ENCODE results near the gene DDRGK1.
"Not testable (repeated sequence)": the region's sequence is repeated elsewhere in the genome, so short reads cannot be mapped to it uniquely, and the experiment has no call there.

The DDRGK1 gene

GRCh38 chr20:3158968-3159431 is 45.5 kb downstream of the DDRGK1 start:
- no peak for DNase-seq
- peaks cover 59% of the 10 kb centered on the region for H3K79me2 ChIP-seq (ENCODE audit: low read length)

GRCh38 chr20:3157817-3158216 is 46.7 kb downstream of the DDRGK1 start:
- H3K9me3 ChIP-seq (replicated peaks; ENCODE audit: insufficient read depth, low read length): no peaks in the 10 kb centered on the region
- H3K36me3 ChIP-seq (replicated peaks; ENCODE audit: insufficient read depth, low read length): 0 out of 2 replicates have a peak, but pooled peaks cover 5% of the 10 kb centered on the region
- peaks cover 69% of the 10 kb centered on the region for H3K79me2 ChIP-seq (ENCODE audit: low read length)
- peaks cover 9% of the 10 kb centered on the region; the same call in 1 of the 2 replicates for H3K4me1 ChIP-seq (ENCODE audit: low read length)
- H3F3A ChIP-seq (ENCODE audit: insufficient read depth, low read length): peaks cover 5% of the 10 kb centered on the region; the same call in 1 of the 2 replicates
- H3K27ac ChIP-seq (ENCODE audit: low read length): no peak overlapping the region
- peak overlapping the region; percentile 73; the same call in 1 of the 2 replicates for H3K4me2 ChIP-seq (ENCODE audit: low read depth, low read length)
- H3K4me3 ChIP-seq (ENCODE audit: low read length): no peak overlapping the region
- H3K27me3 ChIP-seq (replicated peaks; ENCODE audit: insufficient read depth, low read length): no peaks in the 10 kb centered on the region
- no peak overlapping the region for H2AFZ ChIP-seq (ENCODE audit: low read length)
- TF ChIP-seq CTCF (IDR thresholded peaks at IDR 0.05; ENCODE audit: low read length) (no peak), EZH2 (optimal IDR thresholded peaks at IDR 0.05; ENCODE audit: low read depth, low read length) (no peak), EZH2phosphoT487 (IDR thresholded peaks at IDR 0.05; ENCODE audit: low read length) (no peak)
- no peak for DNase-seq
- H3K9me2 ChIP-seq (replicated peaks; ENCODE audit: insufficient read depth, low read length): no peaks in the 10 kb centered on the region
- peaks cover 10% of the 10 kb centered on the region for H4K20me1 ChIP-seq (ENCODE audit: insufficient read depth, low read length)
- H3K9ac ChIP-seq (ENCODE audit: low read length): no peak overlapping the region

More at GRCh38 chr20:3158968-3159431, 45.5 kb downstream of the DDRGK1 start:
- Histone ChIP-seq H4K20me1 (ENCODE audit: insufficient read depth, low read length) (peaks cover 10% of the 10 kb centered on the region), H3K9me3 (replicated peaks; ENCODE audit: insufficient read depth, low read length) (no peaks in the 10 kb centered on the region), H3F3A (ENCODE audit: insufficient read depth, low read length) (peaks cover 5% of the 10 kb centered on the region; the same call in 1 of the 2 replicates), H2AFZ (ENCODE audit: low read length) (peak overlapping the region; percentile 89), H3K36me3 (replicated peaks; ENCODE audit: insufficient read depth, low read length) (0 out of 2 replicates have a peak, but pooled peaks cover 3% of the 10 kb centered on the region), H3K27ac (ENCODE audit: low read length) (peak overlapping the region; percentile 49; the same call in 1 of the 2 replicates), H3K4me3 (ENCODE audit: low read length) (peak overlapping the region; percentile 99), H3K9me2 (replicated peaks; ENCODE audit: insufficient read depth, low read length) (no peaks in the 10 kb centered on the region), H3K27me3 (replicated peaks; ENCODE audit: insufficient read depth, low read length) (no peaks in the 10 kb centered on the region), H3K9ac (ENCODE audit: low read length) (peak overlapping the region; percentile 82), H3K4me1 (ENCODE audit: low read length) (peaks cover 9% of the 10 kb centered on the region; the same call in 1 of the 2 replicates), H3K4me2 (ENCODE audit: low read depth, low read length) (peak overlapping the region; percentile 73)
- no peak for TF ChIP-seq CTCF (IDR thresholded peaks at IDR 0.05; ENCODE audit: low read length)
- TF ChIP-seq EZH2 (optimal IDR thresholded peaks at IDR 0.05; ENCODE audit: low read depth, low read length): no peak
- no peak for TF ChIP-seq EZH2phosphoT487 (IDR thresholded peaks at IDR 0.05; ENCODE audit: low read length)

GRCh38 chr20:3156811-3157619 is 47.5 kb downstream of the DDRGK1 start:
- Histone ChIP-seq H3K9me2 (replicated peaks; ENCODE audit: insufficient read depth, low read length) (no peaks in the 10 kb centered on the region), H3K27me3 (replicated peaks; ENCODE audit: insufficient read depth, low read length) (no peaks in the 10 kb centered on the region), H3K9me3 (replicated peaks; ENCODE audit: insufficient read depth, low read length) (no peaks in the 10 kb centered on the region), H3K4me2 (ENCODE audit: low read depth, low read length) (no peak overlapping the region), H3F3A (ENCODE audit: insufficient read depth, low read length) (peaks cover 5% of the 10 kb centered on the region; the same call in 1 of the 2 replicates), H3K79me2 (ENCODE audit: low read length) (peaks cover 77% of the 10 kb centered on the region), H3K4me3 (ENCODE audit: low read length) (no peak overlapping the region), H4K20me1 (ENCODE audit: insufficient read depth, low read length) (peaks cover 10% of the 10 kb centered on the region), H3K4me1 (ENCODE audit: low read length) (peaks cover 9% of the 10 kb centered on the region; the same call in 1 of the 2 replicates), H3K27ac (ENCODE audit: low read length) (no peak overlapping the region), H3K36me3 (replicated peaks; ENCODE audit: insufficient read depth, low read length) (0 out of 2 replicates have a peak, but pooled peaks cover 5% of the 10 kb centered on the region), H2AFZ (ENCODE audit: low read length) (no peak overlapping the region), H3K9ac (ENCODE audit: low read length) (no peak overlapping the region)
- TF ChIP-seq CTCF (IDR thresholded peaks at IDR 0.05; ENCODE audit: low read length) (no peak), EZH2phosphoT487 (IDR thresholded peaks at IDR 0.05; ENCODE audit: low read length) (no peak), EZH2 (optimal IDR thresholded peaks at IDR 0.05; ENCODE audit: low read depth, low read length) (no peak)
- DNase-seq: no peak

- Histone ChIP-seq H3K79me2 (ENCODE audit: low read length) (peaks cover 94% of the 10 kb centered on the region), H3K36me3 (replicated peaks; ENCODE audit: insufficient read depth, low read length) (peaks cover 11% of the 10 kb centered on the region; the same call in 1 of the 2 replicates)
Measured at GRCh38 chr20:3152057-3152644, 52.3 kb downstream of the DDRGK1 start.

More at GRCh38 chr20:3152057-3152644, 52.3 kb downstream of the DDRGK1 start:
- not testable (repeated sequence) for H3K9me3 ChIP-seq (replicated peaks; ENCODE audit: insufficient read depth, low read length); H3K9ac ChIP-seq (ENCODE audit: low read length); H3K4me3 ChIP-seq (ENCODE audit: low read length); H3K4me1 ChIP-seq (ENCODE audit: low read length); H3K27me3 ChIP-seq (replicated peaks; ENCODE audit: insufficient read depth, low read length); H3K9me2 ChIP-seq (replicated peaks; ENCODE audit: insufficient read depth, low read length); DNase-seq; H3K4me2 ChIP-seq (ENCODE audit: low read depth, low read length); H3K27ac ChIP-seq (ENCODE audit: low read length); H3F3A ChIP-seq (ENCODE audit: insufficient read depth, low read length); H2AFZ ChIP-seq (ENCODE audit: low read length)
- H4K20me1 ChIP-seq (ENCODE audit: insufficient read depth, low read length): peaks cover 10% of the 10 kb centered on the region; the same call in 1 of the 2 replicates

All from MM.1S (cell line).